ENCODE data around the gene ALG14. TPM values are rescaled to one million over a fixed set of nuclear protein-coding genes. Genes with fewer than 3 reads are reported as not detected.

ALG14 gene
- total and polyA plus RNA-seq, 5 donors: 0.97 to 7.4 (median 3.7) TPM

DNA sequence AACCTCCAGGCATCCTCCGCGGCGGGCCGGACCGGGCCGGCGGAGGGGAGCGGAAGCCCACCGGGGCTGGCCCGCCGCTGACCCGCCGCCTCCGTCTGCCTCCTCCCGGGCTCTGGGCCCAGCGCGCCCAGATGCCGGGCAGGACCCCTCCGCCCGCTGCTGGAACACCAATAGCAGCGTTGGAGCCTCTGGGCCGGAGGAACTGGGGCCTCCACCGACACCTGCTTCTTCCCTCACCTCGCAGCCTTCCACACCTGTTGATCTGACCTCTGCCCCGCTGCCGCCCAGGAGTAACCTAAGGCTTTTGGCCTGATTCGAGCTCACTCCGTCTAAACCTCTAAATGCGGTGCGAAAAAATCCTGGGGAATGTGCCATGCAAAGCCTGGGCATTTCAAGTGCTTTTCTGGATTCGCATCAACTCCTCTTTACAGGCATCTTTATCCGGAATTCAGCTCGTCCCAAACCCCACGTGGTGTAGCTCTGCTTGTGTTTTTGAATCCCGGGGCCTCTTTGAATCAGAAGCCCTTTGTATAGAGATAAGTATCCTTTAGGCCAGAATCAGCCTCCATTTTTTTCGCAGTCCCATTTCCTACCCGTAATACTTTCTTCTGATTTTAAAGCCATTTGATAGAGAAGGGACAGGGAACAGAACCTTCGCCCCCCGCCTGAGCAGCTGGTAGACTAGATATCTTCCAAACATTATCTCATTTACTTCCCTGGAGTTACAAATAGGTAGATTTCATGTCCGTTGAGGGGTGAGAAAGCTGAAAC is 145.2 kb downstream of the ALG14 start:
- intact Hi-C loops (cut with DNase I): loop anchor here (5.0 to 10.0 kb wide), 5 partner anchors 35 to 117 kb away; no protein-coding TSS in a partner anchor
- Histone ChIP-seq H3K4me1 (ENCODE audit: control insufficient read depth, insufficient read depth, low read length) (peaks cover 15% of the 10 kb centered on the region), H3K4me3 (ENCODE audit: low read length) (peak overlapping the region; percentile 96), H3K27ac (ENCODE audit: low read length) (peak overlapping the region; percentile 97), H3K27me3 (ENCODE audit: control insufficient read depth, insufficient read depth) (no peaks in the 10 kb centered on the region), H3K9me3 (ENCODE audit: control insufficient read depth, low read length) (no peaks in the 10 kb centered on the region)
- DNase-seq: no peak
- 8% methylated on average over 40 of the region's 40 CpGs for WGBS
- ATAC-seq: no peak

- ATAC-seq: peak; percentile 95 to 96
- under 1% methylated on average over 57 of the region's 57 CpGs for WGBS
- H3K27me3 ChIP-seq (ENCODE audit: control insufficient read depth, insufficient read depth): no peaks in the 10 kb centered on the region
- intact Hi-C loops (cut with DNase I): loop anchor here (5.0 to 10.0 kb wide), 5 partner anchors 35 to 118 kb away; no protein-coding TSS in a partner anchor
- peaks cover 15% of the 10 kb centered on the region for H3K4me1 ChIP-seq (ENCODE audit: control insufficient read depth, insufficient read depth, low read length)
- DNase-seq: peak; percentile 94 to 97 (median 97)
- no peaks in the 10 kb centered on the region for H3K9me3 ChIP-seq (ENCODE audit: control insufficient read depth, low read length)
- peak within 1 kb of the TSS; percentile 96 for H3K4me3 ChIP-seq (ENCODE audit: low read length)
- peak within 1 kb of the TSS; percentile 99 for H3K27ac ChIP-seq (ENCODE audit: low read length)
These were observed 145.8 kb downstream of the ALG14 start, which contains the start of gene CNN3 for GRCh38 chr1:94926915-94927404. TSS of gene CNN3 (minus strand) at chr1:94927110. CDS start at chr1:94926894, 216 bp downstream.

GRCh38 chr1:94926126-94926914 is 146.4 kb downstream of the ALG14 start:
- Histone ChIP-seq H3K9me3 (ENCODE audit: control insufficient read depth, low read length) (no peaks in the 10 kb centered on the region), H3K4me3 (ENCODE audit: low read length) (peak overlapping the region; percentile 96), H3K4me1 (ENCODE audit: control insufficient read depth, insufficient read depth, low read length) (peaks cover 15% of the 10 kb centered on the region), H3K27ac (ENCODE audit: low read length) (peak overlapping the region; percentile 99), H3K27me3 (ENCODE audit: control insufficient read depth, insufficient read depth) (no peaks in the 10 kb centered on the region)
- intact Hi-C loops (cut with DNase I): loop anchor here (5.0 to 10.0 kb wide), 5 partner anchors 36 to 118 kb away; no protein-coding TSS in a partner anchor
- under 1% methylated on average over 78 of the region's 78 CpGs for WGBS
- DNase-seq (peak; percentile 69 to 88 (median 87)), ATAC-seq (peak; percentile 75 to 76)

DNA sequence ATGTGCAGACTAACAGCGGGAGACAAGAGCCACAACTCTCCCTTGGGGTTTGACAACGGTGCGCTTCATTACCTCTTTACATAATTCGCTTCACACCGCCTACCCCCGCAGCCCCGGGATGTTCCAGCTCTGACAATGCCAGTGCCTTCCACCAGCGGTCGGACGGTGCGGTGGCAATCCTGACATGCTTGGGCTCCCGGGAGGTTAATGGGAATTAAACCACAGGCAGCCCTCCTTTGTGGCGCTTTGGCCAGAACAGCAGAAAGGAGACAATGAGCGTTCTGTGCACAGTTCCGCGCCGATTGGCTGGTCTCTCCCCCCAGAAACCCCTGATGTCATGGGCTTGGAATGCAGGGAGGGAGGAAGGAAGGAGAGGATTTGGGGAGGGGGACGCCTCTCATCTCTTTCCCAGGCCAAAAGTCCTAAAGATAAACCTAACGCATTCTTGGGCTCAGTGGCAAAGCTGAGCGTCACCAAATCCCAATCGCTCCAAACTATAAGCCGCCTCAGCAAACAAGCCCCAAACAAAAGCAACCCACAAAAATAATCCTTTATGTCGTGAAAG is 147.1 kb downstream of the ALG14 start:
- Histone ChIP-seq H3K27ac (ENCODE audit: low read length) (peak overlapping the region; percentile 99), H3K4me3 (ENCODE audit: low read length) (peak overlapping the region; percentile 96), H3K27me3 (ENCODE audit: control insufficient read depth, insufficient read depth) (no peaks in the 10 kb centered on the region), H3K9me3 (ENCODE audit: control insufficient read depth, low read length) (no peaks in the 10 kb centered on the region), H3K4me1 (ENCODE audit: control insufficient read depth, insufficient read depth, low read length) (peaks cover 15% of the 10 kb centered on the region)
- peak; percentile 82 to 91 (median 89) for DNase-seq
- WGBS: 2% methylated on average over 23 of the region's 23 CpGs
- intact Hi-C loops (cut with DNase I): loop anchor here (5.0 to 10.0 kb wide), 5 partner anchors 37 to 119 kb away; no protein-coding TSS in a partner anchor
- peak; percentile 62 to 64 for ATAC-seq

DNA sequence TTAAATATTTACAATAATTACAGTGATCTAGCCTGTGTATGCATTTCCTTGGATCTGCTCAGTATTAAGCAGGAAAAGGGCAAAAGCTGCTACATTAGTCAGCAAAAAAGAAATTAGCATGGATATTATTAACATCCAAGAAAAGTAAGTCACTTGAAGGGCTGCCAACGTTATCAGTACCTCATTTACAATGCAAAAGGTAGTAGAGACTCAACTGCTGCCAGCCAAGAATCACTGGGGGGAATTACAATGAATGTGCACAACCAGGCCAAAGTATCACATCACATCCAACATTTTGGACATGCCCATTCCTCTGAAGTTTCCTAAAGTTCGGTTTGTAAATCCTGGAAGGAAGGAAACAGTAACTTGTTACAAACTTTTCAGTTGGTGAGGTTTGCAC is 147.7 kb downstream of the ALG14 start:
- Histone ChIP-seq H3K27me3 (ENCODE audit: control insufficient read depth, insufficient read depth) (no peaks in the 10 kb centered on the region), H3K27ac (ENCODE audit: low read length) (peak overlapping the region; percentile 85), H3K9me3 (ENCODE audit: control insufficient read depth, low read length) (no peaks in the 10 kb centered on the region), H3K4me1 (ENCODE audit: control insufficient read depth, insufficient read depth, low read length) (peaks cover 16% of the 10 kb centered on the region), H3K4me3 (ENCODE audit: low read length) (peak overlapping the region; percentile 96)
- DNase-seq (no peak), ATAC-seq (no peak)
- intact Hi-C loops (cut with DNase I): loop anchor here (5.0 to 10.0 kb wide), 5 partner anchors 37 to 120 kb away; no protein-coding TSS in a partner anchor
- WGBS: 1% methylated on average over 2 of the region's 2 CpGs

Other genes starting within 250 kb of the ALG14 start
- gene CNN3, start 145.8 kb downstream of the ALG14 start, total RNA-seq: 100 to 1,000 TPM; 105 to 162 (median 112) TPM
- 61.2 TPM for gene CNN3, start 145.8 kb downstream of the ALG14 start, polyA plus RNA-seq
- 10 to 100 TPM; 70.0 to 91.6 (median 77.6) TPM for gene TLCD4, start 44.4 kb upstream of the ALG14 start, total RNA-seq
- 18.2 TPM for gene TLCD4, start 44.4 kb upstream of the ALG14 start, polyA plus RNA-seq
- gene RWDD3, start 161.3 kb upstream of the ALG14 start, total RNA-seq: 10 to 100 TPM; 13.6 to 19.3 (median 15.9) TPM
- gene RWDD3, start 161.3 kb upstream of the ALG14 start, polyA plus RNA-seq: 31.1 TPM